CD4-positive, CD25-positive, alpha-beta regulatory T cell (primary cell): ENCODE data around the gene HP. TPM values are rescaled to one million over a fixed set of nuclear protein-coding genes. Genes with fewer than 3 reads are reported as not detected.

Experiments
- ATAC-seq, 2 donors: fragments of 150-1000 bp; cut with Tn5 transposase; one replicate each; pipeline ENCODE4 v1.10.0; 2021; ENCODE audit warnings: low read depth in 2 of 2, moderate number of reproducible peaks in 2 of 2, moderate library complexity in 1 of 2
- DNase-seq, 3 donors: peaks; one replicate each; pipeline versions ENCODE4 v3.0.0 to v3.0.0-alpha.2; 2012 to 2022; ENCODE audit warnings: mixed read lengths in 1 of 3
- H3K27ac ChIP-seq: one replicate; pipeline ENCODE4 v1.7.0; 2013; ENCODE audit warnings: mild to moderate bottlenecking, low read length; ENCODE audit not compliant: insufficient read depth, poor library complexity, severe bottlenecking
- H3K27me3 ChIP-seq: one replicate; pipeline ENCODE4 v1.7.0; 2013; ENCODE audit warnings: low read length; ENCODE audit not compliant: control insufficient read depth, insufficient read depth
- H3K36me3 ChIP-seq: one replicate; pipeline ENCODE4 v1.7.0; 2013; ENCODE audit warnings: mild to moderate bottlenecking, low read length, moderate library complexity; ENCODE audit not compliant: control insufficient read depth, insufficient read depth
- H3K4me1 ChIP-seq: 2 replicates; pipeline ENCODE4 v1.7.0; 2013; ENCODE audit warnings: mild to moderate bottlenecking, low read length; ENCODE audit not compliant: insufficient read depth, control insufficient read depth, poor library complexity, severe bottlenecking
- H3K4me3 ChIP-seq: one replicate; pipeline ENCODE4 v1.7.0; 2013; ENCODE audit warnings: low read depth, mild to moderate bottlenecking, low read length, moderate library complexity
- H3K9me3 ChIP-seq, 2 experiments: 1 replicate in 1 of 2; 2 replicates in 1 of 2; pipeline ENCODE4 v1.7.0; 2013; ENCODE audit warnings: low read length in 2 of 2, mild to moderate bottlenecking in 1 of 2, moderate library complexity in 1 of 2; ENCODE audit not compliant: control insufficient read depth in 2 of 2
- H3K27ac Mint-ChIP-seq, 3 donors: one replicate each; pipeline ENCODE4 v1.8.0; 2020 to 2022; ENCODE audit warnings: mild to moderate bottlenecking in 3 of 3, mixed read lengths in 3 of 3, moderate library complexity in 2 of 3
- H3K27me3 Mint-ChIP-seq: one replicate; pipeline ENCODE4 v1.8.0; 2022; ENCODE audit warnings: mild to moderate bottlenecking, mixed read lengths
- H3K36me3 Mint-ChIP-seq: one replicate; pipeline ENCODE4 v1.8.0; 2020; ENCODE audit warnings: mixed read lengths
- H3K4me1 Mint-ChIP-seq, 4 donors: one replicate each; pipeline ENCODE4 v1.8.0; 2020 to 2022; ENCODE audit warnings: mixed read lengths in 4 of 4, mild to moderate bottlenecking in 1 of 4
- H3K4me3 Mint-ChIP-seq, 4 donors: one replicate each; pipeline ENCODE4 v1.8.0; 2020 to 2022; ENCODE audit warnings: mild to moderate bottlenecking in 4 of 4, mixed read lengths in 4 of 4, moderate library complexity in 3 of 4
- H3K9me3 Mint-ChIP-seq, 7 donors: one replicate each; pipeline ENCODE4 v1.8.0; 2020 to 2022; ENCODE audit warnings: mixed read lengths in 7 of 7, mild to moderate bottlenecking in 3 of 7, moderate library complexity in 2 of 7
- polyA plus RNA-seq, 4 donors: library from polyadenylated mRNA; unstranded; fragments of 300-500 nt; fragmentation: Illumina TruSeq; gene quantifications; one replicate each; pipeline ENCODE4 v1.2.3, GENCODE V29; 2021
- total RNA-seq: library from RNA; stranded (reverse); gene quantifications from one replicate; pipeline ENCODE4 v1.2.3, GENCODE V29; 2022

Gene HP
- total and polyA plus RNA-seq, 5 donors from 2014 or later: not detected

DNA sequence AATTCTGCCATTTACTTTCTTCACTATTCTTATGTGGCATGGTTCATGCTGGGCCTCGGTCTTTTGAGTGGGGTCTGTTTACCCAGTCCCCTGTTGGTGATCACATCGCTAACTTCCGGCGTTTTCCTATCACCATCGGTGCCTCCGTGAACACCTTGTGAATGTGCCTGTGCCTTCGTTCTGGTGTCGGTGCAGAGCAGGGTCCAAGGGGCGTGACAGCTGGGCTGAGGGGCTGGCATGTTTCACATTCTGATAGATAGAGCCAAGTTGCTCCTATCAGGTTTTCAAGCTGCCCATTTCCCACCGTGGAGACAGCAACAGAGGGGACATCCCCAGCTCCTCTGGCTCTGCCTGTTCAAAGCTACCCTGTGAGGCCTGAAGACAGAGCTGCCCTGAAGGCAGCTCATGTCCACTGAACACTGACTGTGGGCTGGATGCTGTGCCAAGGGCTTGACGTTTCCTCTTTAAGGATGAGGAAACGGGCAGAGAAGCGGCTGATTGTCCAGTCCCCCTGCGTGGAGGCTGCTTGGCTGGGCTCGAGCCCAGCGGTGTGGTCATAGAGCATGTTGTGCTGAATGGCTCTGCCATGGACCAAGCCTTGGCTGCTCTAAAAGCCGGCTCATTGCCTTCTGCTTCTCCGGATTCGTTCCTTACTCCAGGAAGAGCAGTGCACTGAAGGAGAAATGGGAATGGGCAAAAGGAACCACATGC lies 28.7 kb upstream of the HP start:
- H3K27me3 Mint-ChIP-seq: no peaks in the 10 kb centered on the region
- Histone ChIP-seq H3K27ac (no peak overlapping the region), H3K27me3 (no peaks in the 10 kb centered on the region), H3K36me3 (peaks cover 38% of the 10 kb centered on the region), H3K4me3 (no peak overlapping the region), H3K9me3 (no peaks in the 10 kb centered on the region), H3K4me1 (no peaks in the 10 kb centered on the region)
- H3K27ac Mint-ChIP-seq: peak overlapping the region in 1 of 3 donors; percentile 40
- ATAC-seq (no peak), DNase-seq (no peak)
- H3K9me3 Mint-ChIP-seq: no peaks in the 10 kb centered on the region
- peaks cover 29% of the 10 kb centered on the region for H3K36me3 Mint-ChIP-seq
- H3K4me3 Mint-ChIP-seq: no peak overlapping the region
- peaks cover 0 to 4% (median 0%) of the 10 kb centered on the region in 4 donors for H3K4me1 Mint-ChIP-seq

DNA sequence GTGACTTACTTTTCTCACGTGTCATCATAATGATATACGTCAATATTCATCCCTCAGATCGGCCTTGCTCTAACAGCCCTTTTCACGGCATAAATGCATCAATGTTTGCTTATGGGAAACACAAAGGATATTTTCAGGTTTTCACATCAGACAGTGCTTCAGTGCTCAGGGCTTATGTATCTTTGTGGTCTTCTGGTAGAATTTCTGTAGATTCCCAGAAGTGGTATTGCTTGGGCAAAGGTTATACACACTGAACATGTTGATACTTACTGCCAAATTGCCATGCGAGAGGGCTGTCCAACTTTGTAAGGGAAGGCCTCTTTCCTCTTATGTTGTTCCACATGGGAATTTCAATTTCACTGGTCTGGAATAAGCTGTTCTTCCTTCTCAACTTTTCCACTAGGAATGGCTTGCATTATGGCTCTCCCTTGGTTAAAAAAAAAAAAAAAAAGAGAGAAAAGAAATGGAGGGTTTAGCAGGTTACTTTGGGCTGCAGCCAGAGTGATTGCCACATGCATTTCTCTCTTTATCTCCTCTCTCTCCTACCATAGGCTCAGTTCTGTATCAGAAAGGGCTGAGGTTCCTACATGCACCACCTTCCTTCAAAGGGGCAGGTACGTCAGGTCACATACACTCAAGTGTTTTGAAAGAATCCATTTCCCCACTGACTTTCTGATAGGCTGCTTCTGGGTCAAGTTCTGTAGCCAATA lies 26.5 kb upstream of the HP start:
- Histone ChIP-seq H3K27me3 (no peaks in the 10 kb centered on the region), H3K4me1 (no peaks in the 10 kb centered on the region), H3K9me3 (no peaks in the 10 kb centered on the region), H3K4me3 (no peak overlapping the region), H3K27ac (no peak overlapping the region), H3K36me3 (peaks cover 29% of the 10 kb centered on the region)
- no peak overlapping the region for H3K4me3 Mint-ChIP-seq
- H3K4me1 Mint-ChIP-seq: peaks cover 0 to 2% (median 0%) of the 10 kb centered on the region in 4 donors
- H3K27ac Mint-ChIP-seq: peak overlapping the region in 1 of 3 donors; percentile 62
- DNase-seq (no peak), ATAC-seq (no peak)
- peaks cover 23% of the 10 kb centered on the region for H3K36me3 Mint-ChIP-seq
- no peaks in the 10 kb centered on the region for H3K9me3 Mint-ChIP-seq
- H3K27me3 Mint-ChIP-seq: no peaks in the 10 kb centered on the region

DNA sequence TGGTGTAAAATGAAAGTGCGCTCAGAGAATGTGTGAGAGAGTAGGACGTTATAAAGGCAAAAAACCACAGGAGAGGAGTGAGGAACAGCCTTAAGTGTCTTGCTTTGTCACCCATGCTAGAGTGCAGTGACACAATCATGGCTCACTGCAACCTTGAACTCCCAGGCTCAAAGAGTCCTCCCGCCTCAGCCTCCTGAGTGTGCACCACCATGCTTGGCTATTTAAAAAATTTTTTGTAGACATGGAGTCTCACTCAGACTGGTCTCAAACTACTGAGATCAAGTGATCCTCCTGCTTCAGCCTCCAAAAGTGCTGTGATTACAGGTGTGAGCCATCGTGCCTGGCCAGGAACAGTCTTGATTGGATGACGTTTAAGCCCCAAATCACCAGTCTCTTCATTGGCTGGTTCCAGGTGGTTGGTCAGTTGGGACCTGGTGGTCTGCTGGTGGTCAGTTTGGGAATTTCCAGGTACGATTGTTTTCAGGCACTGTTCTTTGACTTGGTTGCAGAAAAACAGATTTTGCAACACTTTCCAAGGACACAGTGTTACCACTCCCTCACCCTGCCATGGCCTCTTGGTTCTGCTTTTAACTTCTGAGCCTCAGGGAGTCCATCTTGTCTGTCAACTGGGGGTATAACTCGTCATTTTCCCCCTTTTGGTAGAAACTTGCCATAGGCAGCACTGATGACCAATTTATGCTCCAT lies 24.6 kb upstream of the HP start:
- Mint-ChIP-seq H3K27me3 (no peaks in the 10 kb centered on the region), H3K4me3 (no peak overlapping the region), H3K9me3 (no peaks in the 10 kb centered on the region), H3K27ac (peak overlapping the region in 1 of 3 donors; percentile 20), H3K36me3 (peaks cover 18% of the 10 kb centered on the region), H3K4me1 (peaks cover 0 to 2% (median 0%) of the 10 kb centered on the region in 4 donors)
- DNase-seq (no peak), ATAC-seq (no peak)
- no peak overlapping the region for H3K4me3 ChIP-seq
- no peaks in the 10 kb centered on the region for H3K9me3 ChIP-seq
- H3K36me3 ChIP-seq: peaks cover 14% of the 10 kb centered on the region
- H3K27ac ChIP-seq: no peak overlapping the region
- no peaks in the 10 kb centered on the region for H3K4me1 ChIP-seq
- H3K27me3 ChIP-seq: no peaks in the 10 kb centered on the region

- no peak overlapping the region for H3K4me3 Mint-ChIP-seq
- H3K9me3 ChIP-seq: no peaks in the 10 kb centered on the region
- no peak overlapping the region for H3K27ac Mint-ChIP-seq
- H3K4me1 ChIP-seq: no peaks in the 10 kb centered on the region
- H3K27me3 Mint-ChIP-seq: no peaks in the 10 kb centered on the region
- H3K27me3 ChIP-seq: no peaks in the 10 kb centered on the region
- no peaks in the 10 kb centered on the region for H3K36me3 ChIP-seq
- no peak for ATAC-seq
- peaks cover 12% of the 10 kb centered on the region for H3K36me3 Mint-ChIP-seq
- no peak overlapping the region for H3K4me3 ChIP-seq
- H3K4me1 Mint-ChIP-seq: no peaks in the 10 kb centered on the region
- DNase-seq: no peak
- no peaks in the 10 kb centered on the region for H3K9me3 Mint-ChIP-seq
- no peak overlapping the region for H3K27ac ChIP-seq
Measured at GRCh38 chr16:72033437-72033836, 20.9 kb upstream of the HP start.

GRCh38 chr16:72036098-72036497 lies 18.2 kb upstream of the HP start:
- no peak for DNase-seq
- peaks cover 0 to 4% (median 0%) of the 10 kb centered on the region in 4 donors for H3K4me1 Mint-ChIP-seq

DNA sequence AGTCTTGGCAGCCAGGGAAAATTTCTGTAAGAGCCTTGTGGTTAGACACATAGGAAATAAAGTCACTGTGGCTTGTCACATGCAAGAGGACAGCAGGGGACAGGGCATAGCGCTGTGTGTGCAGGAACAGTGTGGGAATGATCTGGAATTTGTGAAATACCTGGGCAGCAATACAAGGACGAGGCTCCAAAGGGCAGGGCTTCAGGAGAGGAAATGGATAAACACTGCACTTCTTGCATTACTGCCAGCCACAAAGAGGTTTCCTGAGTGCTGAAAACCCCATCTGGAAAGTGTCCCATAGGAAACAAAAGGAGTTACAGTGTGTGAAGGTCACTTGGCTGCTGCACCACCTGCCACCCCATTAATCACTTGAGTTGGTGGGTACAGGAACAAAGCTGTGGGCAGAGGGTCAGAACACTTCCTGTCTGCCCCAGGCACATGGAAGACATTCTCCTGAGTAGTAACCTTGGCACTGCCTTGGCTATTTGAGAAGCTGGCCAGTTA lies 12.1 kb upstream of the HP start:
- Histone ChIP-seq H3K27me3 (no peaks in the 10 kb centered on the region), H3K4me1 (no peaks in the 10 kb centered on the region), H3K4me3 (no peak overlapping the region), H3K9me3 (no peaks in the 10 kb centered on the region), H3K36me3 (no peaks in the 10 kb centered on the region), H3K27ac (no peak overlapping the region)
- DNase-seq (no peak), ATAC-seq (no peak)
- Mint-ChIP-seq H3K4me1 (peaks cover 0 to 4% (median 0%) of the 10 kb centered on the region in 4 donors), H3K4me3 (no peak overlapping the region), H3K36me3 (peaks cover 28% of the 10 kb centered on the region), H3K9me3 (peaks cover 0 to 3% (median 0%) of the 10 kb centered on the region in 7 donors), H3K27me3 (no peaks in the 10 kb centered on the region), H3K27ac (no peak overlapping the region)

More at GRCh38 chr16:72036098-72036497, 18.2 kb upstream of the HP start:
- H3K27ac ChIP-seq: no peak overlapping the region
- H3K9me3 ChIP-seq: no peaks in the 10 kb centered on the region
- Mint-ChIP-seq H3K4me3 (no peak overlapping the region), H3K27me3 (no peaks in the 10 kb centered on the region), H3K9me3 (no peaks in the 10 kb centered on the region), H3K27ac (no peak overlapping the region), H3K36me3 (peaks cover 22% of the 10 kb centered on the region)
- no peaks in the 10 kb centered on the region for H3K27me3 ChIP-seq
- no peaks in the 10 kb centered on the region for H3K4me1 ChIP-seq
- H3K4me3 ChIP-seq: no peak overlapping the region
- ATAC-seq: no peak
- no peaks in the 10 kb centered on the region for H3K36me3 ChIP-seq

DNA sequence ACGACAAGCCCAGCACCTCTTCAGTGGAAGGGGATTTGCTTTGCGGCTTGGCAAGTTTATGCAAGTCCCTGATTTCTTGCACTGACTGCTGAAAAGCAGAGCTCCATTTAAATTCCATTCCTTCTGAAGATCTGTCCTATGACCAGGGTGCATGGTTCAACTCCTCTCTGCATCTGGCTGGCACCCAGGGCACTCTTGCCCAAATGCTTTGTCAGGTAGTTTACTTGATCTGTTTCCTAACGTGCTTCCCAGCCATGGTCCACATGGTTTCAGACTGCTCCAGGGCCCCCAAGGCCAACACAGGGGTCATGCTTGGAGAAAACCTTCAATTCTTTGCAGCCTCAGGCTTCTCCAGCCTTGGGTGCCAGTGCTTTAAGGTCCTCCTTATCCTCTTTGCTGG lies 11.2 kb upstream of the HP start:
- Mint-ChIP-seq H3K4me1 (peaks cover 0 to 4% (median 0%) of the 10 kb centered on the region in 4 donors), H3K27me3 (no peaks in the 10 kb centered on the region), H3K27ac (no peak overlapping the region), H3K9me3 (peaks cover 0 to 3% (median 0%) of the 10 kb centered on the region in 7 donors), H3K36me3 (peaks cover 28% of the 10 kb centered on the region), H3K4me3 (no peak overlapping the region)
- no peak for DNase-seq
- Histone ChIP-seq H3K36me3 (no peaks in the 10 kb centered on the region), H3K4me3 (no peak overlapping the region), H3K9me3 (no peaks in the 10 kb centered on the region), H3K27me3 (no peaks in the 10 kb centered on the region), H3K4me1 (no peaks in the 10 kb centered on the region), H3K27ac (no peak overlapping the region)
- no peak for ATAC-seq
